HUES6 (cell line): ENCODE results near the gene BRD9.
A peak's percentile ranks its signal among the peaks of the same experiment; 100 is the strongest.
"Not testable (repeated sequence)": the region's sequence is repeated elsewhere in the genome, so short reads cannot be mapped to it uniquely, and the experiment has no call there.

Experiments used
- H3K27ac ChIP-seq: 2 replicates; pipeline ENCODE4 v1.7.0; 2013; ENCODE audit warnings: low read depth, mild to moderate bottlenecking, low read length, inconsistent platforms
- H3K27me3 ChIP-seq: 2 replicates; pipeline ENCODE4 v1.6.1; 2013; ENCODE audit warnings: low read length; ENCODE audit not compliant: control insufficient read depth, insufficient read depth
- H3K36me3 ChIP-seq: 2 replicates; pipeline ENCODE4 v1.6.1; 2013; ENCODE audit warnings: low read length; ENCODE audit not compliant: control insufficient read depth, insufficient read depth
- H3K4me1 ChIP-seq: 2 replicates; pipeline ENCODE4 v1.6.1; 2013; ENCODE audit warnings: low read length; ENCODE audit not compliant: control insufficient read depth, insufficient read depth
- H3K4me3 ChIP-seq: 2 replicates; pipeline ENCODE4 v1.5.1; 2013; ENCODE audit warnings: low read depth, low read length
- H3K9ac ChIP-seq: one replicate; pipeline ENCODE4 v1.6.1; 2013; ENCODE audit warnings: mild to moderate bottlenecking, low read length
- H3K9me3 ChIP-seq: 2 replicates; pipeline ENCODE4 v1.6.1; 2013; ENCODE audit warnings: low read depth, low read length; ENCODE audit not compliant: control insufficient read depth, insufficient read depth

The BRD9 gene

GRCh38 chr5:932628-933250, 40.1 kb upstream of the BRD9 start:
- H3K4me1 ChIP-seq = no peaks in the 10 kb centered on the region
- H3K36me3 ChIP-seq = no peaks in the 10 kb centered on the region
- H3K27me3 ChIP-seq = peaks cover 8% of the 10 kb centered on the region; the same call in 1 of the 2 replicates
- H3K27ac ChIP-seq = no peak overlapping the region
- peaks cover 7% of the 10 kb centered on the region; the same call in 1 of the 2 replicates for H3K9me3 ChIP-seq
- H3K4me3 ChIP-seq = no peak overlapping the region
- no peak overlapping the region for H3K9ac ChIP-seq

DNA sequence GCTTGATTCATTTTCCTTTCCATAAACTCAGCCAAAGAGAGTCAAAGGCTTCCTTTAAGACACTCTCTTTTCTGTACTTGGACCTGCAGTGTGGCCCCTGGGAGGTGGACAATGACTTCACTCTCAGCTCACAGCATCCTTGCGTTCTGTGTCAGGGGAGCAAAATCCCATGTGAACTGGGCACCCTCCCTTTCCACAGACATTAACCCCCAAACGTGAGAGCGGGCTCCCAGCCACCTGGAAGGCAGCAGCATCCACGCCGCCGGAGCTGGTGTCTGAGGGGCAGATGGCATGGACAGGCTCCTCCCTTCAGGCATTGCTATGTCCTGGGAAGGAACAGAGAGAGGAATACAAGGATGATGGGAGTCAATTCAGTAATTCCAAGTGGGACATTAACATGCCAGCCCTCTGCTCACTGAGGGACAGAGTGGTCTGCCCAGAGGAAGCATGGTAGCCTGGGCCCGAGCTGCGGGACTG, 39.6 kb upstream of the BRD9 start:
- Histone ChIP-seq H3K27ac (no peak overlapping the region), H3K36me3 (no peaks in the 10 kb centered on the region), H3K4me3 (no peak overlapping the region), H3K9me3 (peaks cover 7% of the 10 kb centered on the region; the same call in 1 of the 2 replicates), H3K9ac (no peak overlapping the region), H3K4me1 (peaks cover under 1% of the 10 kb centered on the region; the same call in 1 of the 2 replicates), H3K27me3 (peaks cover 11% of the 10 kb centered on the region)

GRCh38 chr5:931570-932145, 39.1 kb upstream of the BRD9 start:
- Histone ChIP-seq H3K4me3 (no peak overlapping the region), H3K36me3 (no peaks in the 10 kb centered on the region), H3K27me3 (peaks cover 16% of the 10 kb centered on the region), H3K9me3 (peaks cover 7% of the 10 kb centered on the region; the same call in 1 of the 2 replicates), H3K4me1 (peaks cover 3% of the 10 kb centered on the region; the same call in 1 of the 2 replicates), H3K9ac (no peak overlapping the region), H3K27ac (no peak overlapping the region)

- Histone ChIP-seq H3K4me1 (peaks cover 3% of the 10 kb centered on the region; the same call in 1 of the 2 replicates), H3K4me3 (no peak overlapping the region), H3K9ac (no peak overlapping the region), H3K9me3 (peaks cover 7% of the 10 kb centered on the region; the same call in 1 of the 2 replicates), H3K27me3 (peaks cover 24% of the 10 kb centered on the region), H3K27ac (no peak overlapping the region), H3K36me3 (no peaks in the 10 kb centered on the region)
Observed at GRCh38 chr5:930866-931265, 38.3 kb upstream of the BRD9 start.

GRCh38 chr5:929596-929995, 37.0 kb upstream of the BRD9 start:
- Histone ChIP-seq H3K9me3 (peaks cover 7% of the 10 kb centered on the region; the same call in 1 of the 2 replicates), H3K27me3 (peaks cover 37% of the 10 kb centered on the region), H3K9ac (no peak overlapping the region), H3K4me1 (peaks cover 3% of the 10 kb centered on the region; the same call in 1 of the 2 replicates), H3K4me3 (no peak overlapping the region), H3K36me3 (no peaks in the 10 kb centered on the region), H3K27ac (no peak overlapping the region)

- peaks cover 37% of the 10 kb centered on the region for H3K27me3 ChIP-seq
- H3K9me3 ChIP-seq, H3K27ac ChIP-seq, H3K4me1 ChIP-seq, H3K36me3 ChIP-seq, H3K4me3 ChIP-seq, H3K9ac ChIP-seq: not testable (repeated sequence)
Observed at GRCh38 chr5:929182-929581, 36.6 kb upstream of the BRD9 start.

GRCh38 chr5:927172-928015, 34.8 kb upstream of the BRD9 start:
- H3K4me3 ChIP-seq = peak overlapping the region; percentile 56
- H3K9me3 ChIP-seq = no peaks in the 10 kb centered on the region
- H3K27me3 ChIP-seq = peaks cover 37% of the 10 kb centered on the region
- H3K4me1 ChIP-seq = peaks cover 3% of the 10 kb centered on the region; the same call in 1 of the 2 replicates
- no peak overlapping the region for H3K27ac ChIP-seq
- no peaks in the 10 kb centered on the region for H3K36me3 ChIP-seq
- no peak overlapping the region for H3K9ac ChIP-seq

GRCh38 chr5:926417-927171, 34.0 kb upstream of the BRD9 start:
- Histone ChIP-seq H3K9ac (peak overlapping the region; percentile 58), H3K36me3 (no peaks in the 10 kb centered on the region), H3K4me3 (peak overlapping the region; percentile 56), H3K27me3 (peaks cover 32% of the 10 kb centered on the region), H3K9me3 (no peaks in the 10 kb centered on the region), H3K27ac (no peak overlapping the region), H3K4me1 (peaks cover 3% of the 10 kb centered on the region; the same call in 1 of the 2 replicates)

DNA sequence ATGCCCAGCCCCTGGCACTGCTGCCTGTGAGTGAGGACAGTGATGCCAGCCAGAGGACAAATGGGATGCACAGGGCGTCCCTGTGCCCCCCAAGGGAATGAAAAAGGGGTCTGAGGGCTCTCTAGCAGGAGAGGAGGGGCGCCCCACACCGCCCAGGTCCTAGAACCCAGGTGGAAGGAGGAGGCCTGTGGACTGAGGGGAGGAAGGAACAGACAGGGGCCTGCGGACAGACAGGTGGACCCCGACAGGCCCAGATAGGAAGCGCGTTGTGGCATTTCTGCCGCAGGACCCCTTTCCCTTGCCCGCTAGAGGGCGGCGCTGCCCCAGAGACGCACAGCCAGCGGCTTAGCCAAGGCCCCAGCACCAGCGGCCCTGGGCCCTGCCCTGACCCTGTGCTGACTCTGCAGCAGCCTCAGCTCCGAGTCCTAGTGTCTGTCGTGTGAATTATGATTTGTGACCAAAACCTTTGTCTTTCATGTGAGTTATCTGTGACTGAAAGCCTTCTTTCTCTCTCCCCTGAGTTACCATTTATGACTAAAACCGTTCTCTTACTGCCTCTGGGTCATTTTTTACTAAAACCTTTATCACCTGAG, 30.8 kb upstream of the BRD9 start:
- H3K27ac ChIP-seq = no peak overlapping the region

More for the DNA sequence above, 30.8 kb upstream of the BRD9 start:
- no peaks in the 10 kb centered on the region for H3K9me3 ChIP-seq
- peaks cover 29% of the 10 kb centered on the region for H3K27me3 ChIP-seq
- H3K4me3 ChIP-seq = no peak overlapping the region
- no peak overlapping the region for H3K9ac ChIP-seq
- H3K4me1 ChIP-seq = peaks cover 13% of the 10 kb centered on the region; the same call in 1 of the 2 replicates
- peaks cover 8% of the 10 kb centered on the region for H3K36me3 ChIP-seq
